HG03280 (cell line): ENCODE data around the gene HSPA12A.

Experiments used
- ATAC-seq: cut with Tn5 transposase; IDR thresholded peaks from one replicate; pipeline ENCODE4 v1.9.1; 2021; ENCODE audit warnings: mild to moderate bottlenecking, moderate library complexity; ENCODE audit not compliant: unreplicated experiment

The HSPA12A gene

DNA sequence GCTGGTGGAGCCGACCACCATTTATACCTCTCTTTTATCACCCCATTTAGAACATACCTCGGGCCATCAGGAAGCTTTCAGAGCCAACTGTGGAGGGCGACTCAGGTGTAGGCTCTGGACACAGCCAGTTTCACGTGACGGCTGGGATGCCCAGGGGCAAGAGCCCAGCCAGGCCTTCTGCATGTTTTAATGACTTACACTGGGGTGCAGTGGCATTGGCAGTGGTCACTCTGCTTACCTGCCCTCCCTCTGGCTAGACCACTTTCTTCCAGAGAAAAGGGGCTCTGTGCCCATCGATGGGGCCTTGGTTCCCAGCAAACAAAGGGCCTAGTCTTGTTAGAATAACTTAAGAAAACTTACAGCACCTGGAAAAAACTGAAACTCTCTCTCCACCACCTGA is 71.7 kb downstream of the HSPA12A start:
- ATAC-seq = no peak

- ATAC-seq = no peak
Measured at GRCh38 chr10:116669832-116670644, 72.3 kb downstream of the HSPA12A start.

DNA sequence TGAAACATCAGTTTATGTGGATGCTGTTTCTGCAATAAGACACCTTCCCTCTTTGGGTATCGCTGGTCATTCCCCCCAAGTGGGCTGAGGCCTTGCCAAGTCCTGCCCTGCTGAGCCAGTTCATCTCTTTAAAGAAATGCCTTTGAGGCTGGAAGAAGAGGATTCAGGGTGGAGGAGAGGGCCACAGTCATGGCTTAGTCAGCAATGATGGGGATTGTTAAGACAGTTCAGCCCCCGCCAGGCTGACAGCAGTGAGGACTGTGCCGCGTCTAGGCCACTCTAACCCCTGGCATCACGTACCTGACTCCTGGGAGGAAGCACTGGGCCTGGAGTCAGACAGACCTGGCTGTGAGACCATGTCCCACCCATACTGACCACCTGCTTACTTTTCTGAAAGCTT is 73.3 kb downstream of the HSPA12A start:
- no peak for ATAC-seq

- no peak for ATAC-seq
Measured at GRCh38 chr10:116668446-116668845, 73.9 kb downstream of the HSPA12A start.

DNA sequence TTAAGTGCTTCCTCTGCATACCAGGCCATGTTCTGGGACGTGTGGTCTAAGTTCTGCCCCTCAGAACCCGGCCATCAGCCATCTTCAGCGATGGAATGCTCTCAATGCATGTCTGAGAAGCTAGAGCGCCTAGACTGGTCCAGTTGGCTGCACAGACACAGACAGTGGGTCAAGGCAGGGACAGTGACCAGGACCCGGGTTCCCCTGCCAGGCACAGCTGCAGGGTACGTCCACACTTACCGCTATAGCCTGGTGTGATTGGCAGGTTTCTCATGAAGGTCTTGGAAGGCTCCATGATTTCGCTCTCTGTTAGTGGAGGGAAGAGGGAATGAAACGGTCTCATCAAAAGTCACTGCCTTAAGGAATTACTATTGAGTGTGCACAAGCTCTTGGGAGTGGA is 74.3 kb downstream of the HSPA12A start:
- no peak for ATAC-seq

DNA sequence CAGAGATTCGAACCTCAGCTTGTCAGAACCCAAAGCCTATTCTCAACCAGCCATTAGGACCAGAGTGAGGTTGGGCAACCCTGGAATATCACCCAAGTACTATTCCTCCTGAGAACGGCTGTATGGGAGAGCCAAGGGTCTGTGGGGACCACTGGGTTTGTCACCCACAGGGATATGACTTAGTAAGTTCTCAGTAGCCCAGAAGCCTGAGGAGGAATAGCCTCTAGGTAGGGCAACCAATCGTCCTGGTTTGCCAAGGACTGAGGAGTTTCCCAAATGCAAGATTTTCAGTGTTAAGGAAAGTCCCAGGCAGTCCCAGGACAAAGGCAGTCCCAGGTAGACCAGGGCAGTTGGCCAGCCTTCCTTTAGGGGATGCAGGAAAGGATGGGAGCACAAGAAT is 74.9 kb downstream of the HSPA12A start:
- ATAC-seq = no peak

DNA sequence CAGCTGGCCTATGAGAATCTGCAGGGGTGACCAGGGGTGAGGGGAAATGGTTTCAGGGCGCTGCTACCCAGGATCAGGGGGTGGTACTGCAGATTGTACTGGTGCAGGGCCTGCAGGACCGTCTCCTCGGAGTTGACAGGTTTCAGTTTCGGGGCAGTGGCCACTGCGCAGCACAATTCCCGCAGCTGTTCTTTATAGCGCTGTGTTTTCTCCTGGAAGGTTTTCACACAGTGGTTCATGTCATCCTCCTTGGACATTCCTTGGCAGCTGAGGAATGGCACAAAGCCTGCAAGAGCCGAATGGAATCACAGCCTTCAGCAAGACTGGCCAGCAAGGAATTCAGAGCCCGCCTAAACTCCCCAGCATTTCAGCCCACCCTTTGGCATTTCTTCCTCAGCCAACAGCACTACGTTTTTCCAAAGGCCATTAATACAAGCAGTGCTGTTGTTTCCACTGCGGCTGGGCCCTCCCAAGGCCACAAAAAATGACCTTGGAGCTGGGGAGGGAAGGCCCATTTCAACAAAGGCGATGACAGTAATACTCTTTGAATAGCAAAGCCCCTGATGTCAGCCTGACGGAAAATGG is 76.7 kb downstream of the HSPA12A start:
- no peak for ATAC-seq

DNA sequence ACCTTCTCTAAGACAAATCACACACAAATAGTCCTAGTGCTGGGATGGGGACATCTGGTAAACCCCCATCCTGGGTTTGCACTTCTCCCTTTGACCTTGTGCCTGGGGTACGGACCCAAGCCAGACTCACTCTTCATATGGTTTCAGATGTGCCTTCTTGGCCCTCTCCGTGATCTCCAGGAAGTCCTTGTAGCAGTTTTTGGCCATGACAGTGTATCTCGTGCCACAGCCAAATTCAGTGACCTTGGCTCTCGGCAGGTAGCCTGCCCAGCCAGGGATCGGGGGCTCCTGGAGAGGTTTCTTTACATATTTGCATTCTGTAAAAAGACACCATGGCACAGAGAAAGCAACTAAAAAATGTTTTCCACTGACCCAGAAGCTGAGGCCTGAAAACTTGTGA is 77.7 kb downstream of the HSPA12A start:
- no peak for ATAC-seq

GRCh38 chr10:116663342-116663741 is 79.0 kb downstream of the HSPA12A start:
- no peak for ATAC-seq

GRCh38 chr10:116660860-116661259 is 81.5 kb downstream of the HSPA12A start:
- ATAC-seq = no peak

GRCh38 chr10:116659049-116659670 is 83.2 kb downstream of the HSPA12A start:
- no peak for ATAC-seq

DNA sequence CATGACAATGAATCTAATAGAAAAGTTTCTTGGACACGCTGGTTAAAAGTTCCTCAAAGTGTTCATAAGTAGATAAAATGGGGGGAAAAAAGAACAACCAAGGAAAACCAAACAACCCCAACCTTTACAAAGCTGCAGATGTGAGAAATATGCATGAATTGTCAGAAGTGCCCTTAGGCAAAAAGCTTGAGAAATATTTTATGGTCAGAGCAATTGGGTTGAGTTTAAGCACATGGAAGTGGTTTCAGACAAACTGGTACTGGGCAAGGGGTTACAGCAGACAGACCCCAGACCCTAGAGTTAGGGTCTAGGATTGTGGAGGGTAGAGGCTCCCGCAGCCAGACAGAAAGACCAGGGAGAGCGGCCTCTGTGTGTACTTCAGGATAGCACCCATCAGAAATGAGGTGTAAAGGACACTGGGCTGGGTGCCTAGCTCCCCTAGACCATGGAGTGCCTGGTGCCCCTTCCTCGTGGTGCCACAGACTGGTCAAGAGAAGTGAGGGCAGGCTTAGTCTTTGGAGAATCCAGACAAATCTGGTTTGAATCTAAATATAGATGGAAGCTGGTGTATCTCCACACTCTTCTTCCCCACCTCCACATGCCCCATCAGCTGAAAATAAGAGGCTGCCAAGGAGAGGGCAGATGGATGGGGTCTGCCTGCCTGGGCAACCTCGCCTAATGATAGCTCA is 84.4 kb downstream of the HSPA12A start:
- ATAC-seq = no peak

DNA sequence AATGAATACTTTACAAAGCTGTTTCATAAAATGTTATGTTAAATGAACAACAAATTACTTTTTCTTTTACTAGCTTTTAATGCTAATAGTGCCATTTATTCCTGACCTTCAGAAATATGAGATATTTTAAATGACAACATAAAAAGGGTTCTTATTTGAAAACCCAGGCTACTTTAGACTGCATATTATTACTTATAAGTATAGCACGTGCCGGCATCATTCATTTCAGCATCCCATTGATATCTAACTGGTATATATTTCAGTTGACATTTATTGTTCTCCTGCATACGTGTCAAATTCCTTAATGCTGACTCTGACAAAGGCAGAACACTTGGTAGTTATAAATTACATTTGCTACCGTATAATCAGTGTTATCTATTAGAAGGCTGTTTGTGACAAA is 86.3 kb downstream of the HSPA12A start:
- no peak for ATAC-seq

- no peak for ATAC-seq
Measured at GRCh38 chr10:116655568-116655967, 86.8 kb downstream of the HSPA12A start.

DNA sequence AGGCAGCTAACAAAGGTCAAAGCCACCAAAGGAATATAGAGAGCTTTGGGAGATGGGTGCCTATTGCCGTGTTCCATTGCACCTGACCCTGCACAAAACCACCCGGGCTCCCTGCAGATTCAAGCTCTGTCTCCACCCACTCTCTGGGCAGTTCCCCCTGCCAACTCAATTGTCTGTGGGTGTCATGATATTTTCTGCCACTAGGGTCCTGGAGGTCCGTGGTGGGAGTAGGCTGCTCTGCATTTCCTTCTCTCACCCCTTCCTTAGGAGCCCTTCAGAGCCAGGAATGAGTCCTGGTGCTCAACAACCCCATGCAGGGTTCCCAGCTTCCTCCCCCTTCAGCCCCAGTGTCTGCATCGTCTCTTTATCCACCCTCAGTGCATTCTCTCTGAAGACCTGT is 87.5 kb downstream of the HSPA12A start:
- ATAC-seq = peak; percentile 57

DNA sequence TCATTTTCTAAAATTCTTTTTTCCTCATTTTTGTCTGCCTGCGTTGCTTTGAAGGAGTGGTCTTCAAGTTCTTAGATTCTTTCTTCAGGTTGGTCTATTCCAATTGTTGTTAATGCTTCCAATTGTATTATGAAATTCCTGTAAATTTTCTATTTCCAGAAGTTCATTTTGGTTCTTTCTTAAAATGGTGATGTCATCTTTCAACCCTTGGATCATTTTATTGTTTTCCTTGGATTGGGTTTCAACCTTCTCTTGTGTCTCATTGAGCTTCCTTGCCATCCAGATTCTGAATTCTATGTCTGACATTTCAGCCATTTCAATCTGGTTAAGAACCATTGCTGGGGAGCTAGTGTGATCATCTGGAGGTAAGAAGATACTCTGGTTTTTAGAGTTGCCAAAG is 88.5 kb downstream of the HSPA12A start:
- ATAC-seq = no peak

GRCh38 chr10:116648903-116649302 is 93.5 kb downstream of the HSPA12A start:
- no peak for ATAC-seq

DNA sequence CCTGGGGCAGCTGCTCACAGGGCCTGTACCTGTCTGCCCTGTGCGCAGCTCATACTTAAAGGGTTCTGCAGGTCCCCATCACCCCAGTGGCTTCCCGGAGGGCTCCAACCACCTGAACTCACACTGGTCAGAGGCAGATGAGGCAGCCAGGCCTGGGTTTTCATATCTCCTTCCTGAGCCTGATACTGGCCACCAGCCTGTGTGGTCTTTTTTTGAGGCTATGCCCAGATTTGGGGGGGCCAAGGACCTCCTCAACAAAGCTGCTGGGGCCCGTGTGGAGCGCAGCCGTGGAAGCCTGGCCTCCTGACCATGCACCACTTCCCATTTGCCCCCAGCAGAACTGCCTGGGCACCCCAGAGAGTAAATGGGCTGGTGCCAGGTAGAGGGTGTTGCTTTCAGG is 95.9 kb downstream of the HSPA12A start:
- ATAC-seq = no peak

DNA sequence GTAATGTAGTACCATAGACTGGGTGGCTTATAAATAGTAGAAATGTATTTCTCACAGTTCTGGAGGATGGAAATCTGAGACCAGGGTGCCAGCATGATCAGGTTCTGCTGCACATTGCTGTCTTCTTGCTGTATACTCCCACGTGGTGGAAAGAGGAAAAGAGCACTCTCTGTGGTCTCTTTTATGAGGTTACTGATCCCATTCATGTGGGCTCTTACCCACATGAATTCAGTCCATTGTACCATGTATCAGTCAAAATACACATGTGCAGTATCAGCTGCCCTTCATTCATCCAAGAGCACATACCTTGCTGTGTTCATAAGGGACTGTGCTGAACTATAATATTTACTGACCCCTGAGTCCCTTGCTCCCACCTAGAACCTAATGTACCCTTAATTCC is 104.5 kb downstream of the HSPA12A start:
- no peak for ATAC-seq

GRCh38 chr10:116636976-116637375 is 105.4 kb downstream of the HSPA12A start:
- ATAC-seq = no peak

- no peak for ATAC-seq
Measured at GRCh38 chr10:116636385-116636784, 106.0 kb downstream of the HSPA12A start.
